Stimulated activated CD8-positive, alpha-beta memory T cell treated with anti-CD3 and anti-CD28 coated beads, Interleukin-15, amount 100 ng/mL, for 48 hours (primary cell): ENCODE measurements around the gene CMC2.
A peak's percentile ranks its signal among the peaks of the same experiment; 100 is the strongest.

Experiments used
- DNase-seq, 2 donors: peaks; one replicate each; pipeline ENCODE4 v3.0.0-alpha.2; 2020; ENCODE audit warnings: low read depth in 2 of 2

Gene CMC2

GRCh38 chr16:80974649-80975376 lies 31.9 kb downstream of the CMC2 start:
- no peak for DNase-seq

GRCh38 chr16:80973991-80974390 lies 32.7 kb downstream of the CMC2 start:
- no peak for DNase-seq

DNA sequence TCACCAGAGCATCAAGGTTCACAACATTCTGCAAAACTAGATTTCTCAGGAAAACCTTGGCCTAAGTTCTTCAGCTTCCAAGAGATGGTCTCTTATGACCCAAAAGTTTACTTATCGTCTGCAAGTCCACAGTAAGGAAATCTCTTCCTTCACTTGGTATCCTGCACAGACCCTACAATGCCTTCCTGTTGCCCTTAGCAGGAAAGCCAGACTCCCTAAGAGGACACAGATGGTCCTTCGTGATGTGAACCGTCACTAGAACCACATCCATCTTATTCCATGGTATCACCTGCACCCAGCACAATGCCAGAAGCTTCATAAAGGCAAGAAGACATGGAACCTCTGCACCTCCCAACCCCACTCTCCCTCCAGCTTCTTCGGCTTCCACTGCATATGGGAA lies 34.1 kb downstream of the CMC2 start:
- DNase-seq: no peak

- no peak for DNase-seq
Observed at GRCh38 chr16:80971819-80972218, 34.9 kb downstream of the CMC2 start.

DNA sequence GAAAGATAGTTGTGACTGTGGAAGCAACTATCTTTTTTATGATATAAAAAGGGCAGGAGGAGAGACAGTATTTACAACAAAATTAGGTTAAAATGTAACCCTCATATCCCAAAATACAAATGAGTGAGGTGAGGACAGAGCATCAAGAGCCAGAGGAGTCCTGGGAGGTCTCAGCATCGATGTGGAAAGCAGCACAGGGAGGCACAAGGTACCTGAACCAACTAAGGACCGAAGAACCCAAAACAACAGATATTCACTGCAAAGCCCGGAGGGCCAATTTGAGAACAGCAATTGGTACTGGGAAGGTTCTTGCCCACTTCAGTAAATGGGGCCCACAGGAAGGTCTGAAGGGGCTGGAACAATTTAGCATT lies 37.6 kb downstream of the CMC2 start:
- no peak for DNase-seq

DNA sequence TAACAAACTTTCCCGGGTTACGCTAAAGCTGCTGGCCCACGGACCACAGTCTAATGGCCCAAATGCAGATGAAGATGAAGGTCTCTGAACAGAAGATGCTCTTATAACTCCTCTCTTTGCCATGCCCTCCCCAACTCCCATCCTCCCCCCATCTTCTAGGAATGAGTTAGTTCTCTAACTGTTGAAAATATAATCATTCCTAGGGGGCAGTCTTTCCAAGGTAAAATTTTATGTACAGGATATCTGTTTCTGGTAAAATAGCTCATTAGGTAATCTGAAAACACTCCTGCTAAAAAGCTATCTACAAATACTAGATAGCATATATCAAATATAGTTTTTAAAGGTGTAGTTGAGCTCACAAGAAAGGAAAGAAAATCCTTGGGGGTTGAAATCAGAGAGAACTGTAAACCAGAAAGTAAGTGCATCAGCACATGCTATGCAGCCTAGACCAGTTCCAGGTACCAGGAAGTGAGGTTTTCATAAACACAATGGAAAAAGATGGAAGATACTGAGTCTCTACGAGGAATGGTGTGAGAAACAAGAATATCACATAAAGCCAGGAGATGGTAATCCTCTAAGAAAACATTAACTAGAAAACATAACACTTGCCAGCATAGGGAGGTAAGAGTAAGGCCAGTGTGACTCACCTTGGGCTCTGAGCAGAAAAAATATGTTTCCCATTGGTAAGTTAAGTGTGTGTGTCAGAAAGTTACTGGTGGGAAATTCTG lies 38.1 kb downstream of the CMC2 start:
- no peak for DNase-seq

- no peak for DNase-seq
Observed at GRCh38 chr16:80966617-80967016, 40.1 kb downstream of the CMC2 start.

DNA sequence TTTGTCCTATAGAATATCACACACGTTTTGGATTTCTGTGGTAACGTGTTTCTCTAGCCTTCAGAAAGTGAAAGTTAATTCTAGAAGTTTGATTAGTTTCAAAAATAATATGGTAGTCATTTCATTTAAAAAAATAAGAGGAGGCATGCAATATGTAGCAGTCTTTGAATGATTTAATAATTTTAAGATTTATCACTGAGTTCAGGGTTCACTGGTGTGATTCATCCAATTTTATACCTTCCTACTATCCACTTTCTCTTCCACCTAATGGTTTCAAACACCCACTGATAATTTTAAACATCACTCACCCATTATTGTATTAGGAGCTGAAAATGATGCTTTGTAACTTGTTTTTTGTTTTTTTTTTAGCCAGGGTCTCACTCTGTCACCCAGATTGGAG lies 42.3 kb downstream of the CMC2 start:
- DNase-seq: no peak

DNA sequence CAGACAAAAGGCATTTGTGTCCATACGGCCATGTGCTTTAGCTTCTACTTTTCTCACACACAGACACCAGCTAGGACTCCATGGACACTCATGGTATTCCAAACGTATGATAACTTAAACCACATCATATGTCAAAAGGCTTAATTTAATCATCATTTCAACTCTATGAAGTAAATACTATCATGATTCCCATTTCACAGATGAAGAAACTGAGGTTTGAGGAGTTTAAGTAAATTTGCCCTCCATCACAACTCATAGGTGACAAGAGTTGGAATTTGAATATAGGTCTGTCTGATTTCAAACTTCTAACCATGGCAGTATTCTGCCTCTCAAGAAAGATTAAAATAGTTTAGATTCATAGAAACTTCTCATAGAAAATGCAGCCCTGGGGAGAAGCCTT lies 43.8 kb downstream of the CMC2 start:
- no peak for DNase-seq

DNA sequence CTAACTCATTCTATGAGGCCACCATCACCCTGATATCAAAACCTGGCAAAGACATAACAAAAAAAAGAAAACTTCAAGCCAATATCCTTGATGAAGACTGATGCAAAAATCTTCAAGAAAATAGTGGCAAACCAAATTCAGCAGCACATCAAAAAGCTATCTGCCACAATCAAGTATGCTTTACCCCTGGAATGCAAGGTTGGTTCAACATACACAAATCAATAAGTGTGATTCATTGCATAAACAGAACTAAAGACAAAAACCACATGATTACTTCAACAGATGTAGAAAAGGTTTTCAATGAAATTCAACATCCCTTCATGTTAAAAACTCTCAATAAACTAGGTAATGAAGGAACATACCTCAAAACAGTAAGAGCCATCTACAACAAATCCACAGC lies 48.4 kb downstream of the CMC2 start:
- DNase-seq: no peak

DNA sequence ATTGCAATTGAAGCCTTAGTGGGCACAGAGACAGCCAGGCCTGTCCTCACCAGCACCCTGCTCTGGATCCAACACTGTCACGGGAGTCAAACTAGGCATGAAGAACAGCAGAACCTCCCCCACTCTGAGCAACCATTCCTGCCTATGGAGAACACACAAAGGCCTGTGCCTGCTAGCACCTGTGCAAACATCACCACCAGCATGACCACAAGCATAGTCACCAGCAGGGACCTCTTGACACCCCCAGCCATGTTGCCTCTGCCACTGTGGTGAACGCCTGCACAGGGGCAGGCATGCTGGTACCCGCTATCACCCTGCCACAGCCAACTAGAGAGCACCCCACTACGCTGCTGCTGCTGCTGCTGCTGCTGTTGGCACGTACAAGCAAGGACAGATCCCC lies 51.7 kb downstream of the CMC2 start:
- no peak for DNase-seq

DNA sequence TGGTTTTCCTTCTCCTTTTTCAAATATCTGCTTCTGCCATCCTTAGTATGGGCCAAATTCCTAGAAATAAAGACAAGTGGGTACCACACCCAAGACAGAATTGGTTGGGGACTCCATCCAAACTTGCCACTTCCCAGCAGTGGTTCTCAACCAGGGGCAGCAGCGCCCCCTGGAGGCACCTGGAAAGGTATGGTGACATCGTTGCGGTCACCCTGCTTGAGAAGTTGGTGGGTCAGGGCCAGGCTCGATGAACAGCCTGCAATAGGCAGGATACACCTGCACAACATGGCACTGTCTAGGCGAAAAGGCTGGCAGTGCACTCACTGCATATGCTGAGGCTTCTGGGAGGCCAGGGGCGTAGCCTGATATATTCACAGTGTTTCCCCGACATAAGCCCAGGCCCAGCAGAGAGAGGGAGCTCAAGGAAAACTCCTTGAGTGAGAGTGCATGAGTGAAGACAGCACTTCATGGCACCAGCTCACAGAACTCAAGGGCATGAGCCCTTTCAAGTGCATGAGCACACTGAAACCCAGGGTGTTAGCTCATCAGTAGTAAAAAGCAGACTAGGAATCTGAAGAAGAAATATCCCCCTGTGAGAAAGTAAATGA lies 57.7 kb downstream of the CMC2 start:
- DNase-seq: peak in 1 of 2 donors; percentile 36

GRCh38 chr16:80947708-80948625 lies 58.7 kb downstream of the CMC2 start:
- DNase-seq: no peak

GRCh38 chr16:80947239-80947638 lies 59.4 kb downstream of the CMC2 start:
- no peak for DNase-seq

DNA sequence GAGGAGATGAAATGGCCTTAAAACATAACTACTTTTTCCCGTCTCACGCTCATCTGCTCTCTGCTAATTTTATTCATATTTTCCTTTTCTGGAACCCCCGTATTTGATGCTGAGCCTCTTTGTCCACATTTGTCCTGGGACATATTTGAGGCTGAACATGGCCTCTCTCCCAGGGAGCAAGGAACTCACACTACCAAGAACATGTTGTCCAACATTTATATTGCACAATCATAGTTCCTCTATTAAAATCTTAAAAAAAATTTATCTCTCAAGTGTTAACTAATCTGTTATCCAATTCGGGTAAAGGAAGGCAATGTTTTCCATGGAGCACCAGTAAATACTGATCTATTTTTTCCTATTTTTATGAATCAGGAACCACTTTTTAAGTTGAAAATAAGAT lies 60.2 kb downstream of the CMC2 start:
- DNase-seq: no peak

GRCh38 chr16:80940069-80940856 lies 66.4 kb downstream of the CMC2 start:
- no peak for DNase-seq

- DNase-seq: no peak
Observed at GRCh38 chr16:80938879-80939260, 67.8 kb downstream of the CMC2 start.

DNA sequence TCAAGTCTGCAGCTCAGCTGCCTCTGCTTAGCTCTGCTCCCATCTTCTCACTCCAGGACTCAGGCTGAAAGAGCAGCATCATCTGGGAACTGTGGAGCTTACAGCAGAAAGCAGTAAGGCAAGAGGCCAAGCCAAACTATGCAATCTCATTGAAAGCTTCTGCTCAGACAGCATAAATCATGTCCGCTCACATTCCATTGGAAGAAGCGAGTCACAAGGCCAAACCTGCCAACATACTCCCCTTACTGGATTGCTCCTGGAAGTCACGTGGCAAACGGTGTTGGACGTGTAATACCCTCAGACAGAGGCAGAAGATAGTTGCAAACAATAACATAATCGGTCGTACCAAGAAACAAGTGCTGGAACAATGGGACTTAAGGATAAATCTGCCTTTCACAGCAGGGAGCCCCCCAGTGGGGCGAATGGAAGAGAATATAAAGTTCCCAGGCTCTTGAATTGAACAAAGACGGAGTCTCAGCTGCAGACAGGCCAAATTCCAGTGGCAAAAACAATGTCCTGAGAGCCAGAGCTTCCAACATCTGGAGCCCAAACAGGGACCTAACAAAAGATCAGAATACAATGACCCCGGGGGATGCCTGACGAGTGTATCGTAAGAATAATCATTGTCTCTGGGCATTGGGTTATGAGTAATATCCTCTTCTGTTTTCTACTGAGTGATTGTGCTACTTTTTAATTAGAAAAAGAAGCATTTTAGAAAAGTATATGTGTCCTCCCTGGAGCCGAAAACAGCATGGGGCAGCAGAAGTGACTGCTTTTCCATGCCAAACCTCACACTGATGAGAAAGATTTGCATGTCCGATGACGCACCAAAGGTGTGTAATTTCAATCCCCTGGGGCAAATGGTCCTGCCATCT lies 68.4 kb downstream of the CMC2 start:
- no peak for DNase-seq

DNA sequence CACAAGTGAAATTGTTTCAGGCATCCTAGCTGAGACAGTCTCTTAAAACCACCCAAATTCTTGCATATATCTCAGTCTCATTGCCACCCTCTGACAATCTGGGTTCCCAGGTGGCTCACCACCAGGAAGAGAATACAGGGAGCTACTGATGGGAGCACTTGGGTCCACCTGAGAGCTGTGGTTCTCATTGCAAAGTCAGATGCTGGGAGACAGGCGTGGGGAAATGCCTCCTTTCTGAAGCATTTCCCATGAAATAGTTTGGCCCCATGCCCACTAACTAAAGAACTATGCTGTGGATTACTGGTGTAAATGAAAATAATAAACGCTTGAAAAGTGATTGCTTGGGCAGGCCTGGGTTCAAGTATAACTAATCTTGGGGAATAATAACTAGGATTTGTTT lies 70.3 kb downstream of the CMC2 start:
- DNase-seq: no peak

- no peak for DNase-seq
Observed at GRCh38 chr16:80935691-80936090, 71.0 kb downstream of the CMC2 start.
